Measurements from ENCODE around the gene DEFB123. TPM values are rescaled to one million over a fixed set of nuclear protein-coding genes. Genes with fewer than 3 reads are reported as not detected.

DEFB123 gene
- total RNA-seq, 1 donor from 2014 or later = not detected

DNA sequence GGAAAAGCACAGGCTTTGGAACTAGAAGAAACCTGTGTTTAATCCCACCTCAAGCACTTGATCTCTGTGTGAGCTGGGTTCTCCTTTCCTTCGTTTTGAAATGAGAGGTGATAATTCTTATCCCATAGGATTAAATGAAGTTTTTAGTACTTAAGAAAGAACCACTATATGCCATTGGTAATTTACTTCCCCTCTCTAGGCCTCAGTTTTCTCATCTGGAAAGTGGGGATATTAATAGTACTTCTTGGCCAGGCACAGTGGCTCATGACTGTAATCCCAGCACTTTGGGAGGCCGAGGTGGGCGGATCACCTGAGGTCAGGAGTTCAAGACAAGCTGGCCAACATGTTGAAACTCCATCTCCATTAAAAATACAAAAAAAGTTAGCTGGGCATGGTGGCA, 48.7 kb downstream of the DEFB123 start:
- TF ChIP-seq, protein P1, sequence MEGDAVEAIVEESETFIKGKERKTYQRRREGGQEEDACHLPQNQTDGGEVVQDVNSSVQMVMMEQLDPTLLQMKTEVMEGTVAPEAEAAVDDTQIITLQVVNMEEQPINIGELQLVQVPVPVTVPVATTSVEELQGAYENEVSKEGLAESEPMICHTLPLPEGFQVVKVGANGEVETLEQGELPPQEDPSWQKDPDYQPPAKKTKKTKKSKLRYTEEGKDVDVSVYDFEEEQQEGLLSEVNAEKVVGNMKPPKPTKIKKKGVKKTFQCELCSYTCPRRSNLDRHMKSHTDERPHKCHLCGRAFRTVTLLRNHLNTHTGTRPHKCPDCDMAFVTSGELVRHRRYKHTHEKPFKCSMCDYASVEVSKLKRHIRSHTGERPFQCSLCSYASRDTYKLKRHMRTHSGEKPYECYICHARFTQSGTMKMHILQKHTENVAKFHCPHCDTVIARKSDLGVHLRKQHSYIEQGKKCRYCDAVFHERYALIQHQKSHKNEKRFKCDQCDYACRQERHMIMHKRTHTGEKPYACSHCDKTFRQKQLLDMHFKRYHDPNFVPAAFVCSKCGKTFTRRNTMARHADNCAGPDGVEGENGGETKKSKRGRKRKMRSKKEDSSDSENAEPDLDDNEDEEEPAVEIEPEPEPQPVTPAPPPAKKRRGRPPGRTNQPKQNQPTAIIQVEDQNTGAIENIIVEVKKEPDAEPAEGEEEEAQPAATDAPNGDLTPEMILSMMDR (IDR thresholded peaks at IDR 0.05; ENCODE audit: insufficient read depth, low read length, severe bottlenecking) = no peak
- FAIRE-seq = no peak
- DNase-seq (ENCODE audit: low read depth) = no peak
- Histone ChIP-seq H3K4me3 (ENCODE audit: low read depth, low read length) (no peak overlapping the region), H3K27me3 (ENCODE audit: control insufficient read depth, insufficient read depth, low read length) (peaks cover 2% of the 10 kb centered on the region), H3K36me3 (ENCODE audit: control insufficient read depth, insufficient read depth, low read length) (no peaks in the 10 kb centered on the region)

DNA sequence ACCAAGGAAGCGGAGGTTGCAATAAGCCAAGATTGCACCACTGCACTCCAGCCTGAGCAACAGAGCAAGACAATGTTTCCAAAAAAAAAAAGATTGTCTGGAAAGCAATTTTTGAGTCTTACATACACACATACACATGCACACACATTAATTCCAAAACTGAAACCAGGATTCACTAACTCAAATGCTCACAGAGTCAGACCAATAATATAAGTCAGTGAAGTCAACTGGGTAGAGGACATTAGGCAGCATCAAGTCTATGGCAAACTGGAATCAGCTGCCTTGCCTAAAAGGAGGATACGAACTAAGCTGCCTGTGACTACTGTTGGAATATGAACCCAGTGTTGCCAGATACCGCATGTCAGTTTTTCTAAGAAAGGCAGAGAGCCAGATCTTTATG, 50.3 kb downstream of the DEFB123 start:
- no peak for FAIRE-seq
- peaks cover 2% of the 10 kb centered on the region for H3K27me3 ChIP-seq (ENCODE audit: control insufficient read depth, insufficient read depth, low read length)
- no peaks in the 10 kb centered on the region for H3K36me3 ChIP-seq (ENCODE audit: control insufficient read depth, insufficient read depth, low read length)
- DNase-seq (ENCODE audit: low read depth) = no peak
- TF ChIP-seq, protein P1 (IDR thresholded peaks at IDR 0.05; ENCODE audit: insufficient read depth, low read length, severe bottlenecking) = no peak
- H3K4me3 ChIP-seq (ENCODE audit: low read depth, low read length) = no peak overlapping the region

DNA sequence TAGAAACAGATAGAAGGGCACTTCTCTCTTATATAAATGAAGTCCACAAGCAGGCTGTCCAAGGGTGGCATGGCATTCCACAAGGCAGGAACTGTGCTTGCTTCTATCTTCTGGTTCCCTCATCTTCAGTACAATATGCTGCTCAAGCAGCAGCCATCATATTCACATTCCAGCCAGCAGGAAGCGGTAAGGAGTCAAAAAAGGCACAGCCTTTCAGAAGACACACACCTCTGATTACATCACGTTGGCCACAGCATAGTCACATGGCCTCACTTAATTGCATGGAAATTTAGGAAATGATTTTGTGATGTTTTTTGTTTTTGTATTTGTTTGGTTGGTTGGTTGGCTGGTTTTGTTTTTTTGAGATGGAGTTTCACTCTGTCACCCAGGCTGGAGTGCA, 53.7 kb downstream of the DEFB123 start:
- DNase-seq (ENCODE audit: low read depth) = peak; percentile 65
- Histone ChIP-seq H3K27me3 (ENCODE audit: control insufficient read depth, insufficient read depth, low read length) (peaks cover 3% of the 10 kb centered on the region), H3K4me3 (ENCODE audit: low read depth, low read length) (no peak overlapping the region), H3K36me3 (ENCODE audit: control insufficient read depth, insufficient read depth, low read length) (no peaks in the 10 kb centered on the region)
- no peak for FAIRE-seq
- TF ChIP-seq, protein P1 (IDR thresholded peaks at IDR 0.05; ENCODE audit: insufficient read depth, low read length, severe bottlenecking) = peak; percentile 48

DNA sequence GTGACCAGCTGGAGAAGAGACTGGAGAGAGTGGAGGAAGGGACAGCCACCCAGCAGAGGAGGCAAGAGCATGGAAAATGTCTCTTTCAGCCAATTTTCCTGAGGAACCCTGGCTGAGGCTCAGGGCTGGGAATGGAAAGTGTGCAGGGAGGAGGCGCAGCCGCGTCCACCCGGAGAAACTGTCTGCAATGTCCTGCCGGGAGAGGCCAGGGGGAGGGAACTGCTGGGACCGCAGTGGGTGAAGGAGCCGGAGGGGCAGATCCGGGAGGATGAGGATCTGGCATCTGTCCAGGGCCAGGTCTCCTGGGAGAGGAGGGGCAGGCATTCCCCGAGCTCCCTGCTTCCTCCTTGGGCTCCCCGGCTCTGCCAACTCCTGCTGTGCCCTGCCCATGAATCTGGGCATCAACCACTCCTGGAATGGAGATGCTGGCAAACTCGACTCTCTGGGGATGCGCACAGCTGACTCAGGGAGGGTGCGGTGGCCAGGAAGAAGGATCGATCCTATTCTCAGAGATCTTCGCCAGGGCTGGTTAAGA, 56.4 kb downstream of the DEFB123 start:
- FAIRE-seq (no peak), DNase-seq (ENCODE audit: low read depth) (no peak)
- TF ChIP-seq, protein P1 (IDR thresholded peaks at IDR 0.05; ENCODE audit: insufficient read depth, low read length, severe bottlenecking) = no peak
- Histone ChIP-seq H3K36me3 (ENCODE audit: control insufficient read depth, insufficient read depth, low read length) (no peaks in the 10 kb centered on the region), H3K4me3 (ENCODE audit: low read depth, low read length) (no peak overlapping the region), H3K27me3 (ENCODE audit: control insufficient read depth, insufficient read depth, low read length) (peaks cover 3% of the 10 kb centered on the region)

DNA sequence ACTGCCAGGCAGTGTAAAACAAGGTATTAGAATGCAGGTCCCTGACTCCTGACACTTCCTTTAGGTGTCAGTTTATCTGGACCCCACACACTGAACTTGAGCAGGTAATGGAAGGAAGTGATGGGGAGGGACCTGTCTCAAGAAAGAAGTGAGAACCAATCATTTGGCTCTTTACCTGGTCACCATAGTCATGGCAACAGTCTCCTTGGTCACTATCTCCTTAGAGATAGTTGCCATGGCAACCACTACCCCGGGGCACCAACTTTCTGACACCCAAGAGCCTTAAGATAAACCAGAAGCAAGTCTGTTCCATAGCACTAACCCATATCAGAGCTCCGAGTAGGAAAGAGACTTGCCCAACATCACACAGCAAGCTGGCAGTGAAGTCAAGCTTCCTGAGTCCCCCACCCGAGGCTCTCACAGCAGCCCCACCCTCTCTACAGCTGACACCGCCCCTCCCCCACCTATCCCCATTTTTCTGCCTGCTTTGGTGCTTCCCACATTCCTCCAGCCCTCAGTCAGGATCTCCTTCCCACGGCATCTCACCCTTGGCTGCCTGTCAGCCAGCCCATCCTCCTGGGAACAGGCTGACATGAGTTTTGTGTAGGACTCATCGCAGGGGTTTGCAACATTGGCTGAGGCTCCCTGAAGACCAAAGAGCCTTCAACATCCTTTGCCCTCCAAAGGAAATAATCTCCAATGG, 57.6 kb downstream of the DEFB123 start:
- Histone ChIP-seq H3K36me3 (ENCODE audit: control insufficient read depth, insufficient read depth, low read length) (no peaks in the 10 kb centered on the region), H3K27me3 (ENCODE audit: control insufficient read depth, insufficient read depth, low read length) (peaks cover 3% of the 10 kb centered on the region), H3K4me3 (ENCODE audit: low read depth, low read length) (no peak overlapping the region)
- no peak for FAIRE-seq
- TF ChIP-seq, protein P1 (IDR thresholded peaks at IDR 0.05; ENCODE audit: insufficient read depth, low read length, severe bottlenecking) = no peak
- no peak for DNase-seq (ENCODE audit: low read depth)

Other genes starting within 250 kb of the DEFB123 start
- not detected in 2 replicates for gene DEFB115, start 183.0 kb upstream of the DEFB123 start, total RNA-seq
- gene DEFB116, start 132.0 kb upstream of the DEFB123 start, total RNA-seq = not detected in 2 replicates
- gene DEFB118, start 72.0 kb upstream of the DEFB123 start, total RNA-seq = not detected in 2 replicates
- gene DEFB119, start 50.0 kb upstream of the DEFB123 start, total RNA-seq = not detected in 2 replicates
- not detected in 2 replicates for gene DEFB121, start 34.4 kb upstream of the DEFB123 start, total RNA-seq
- gene DEFB124, start 34.5 kb downstream of the DEFB123 start, total RNA-seq = not detected in 2 replicates
- gene REM1, start 34.7 kb downstream of the DEFB123 start, total RNA-seq = not detected in 2 replicates
- 46.9 and 52.9 TPM in 2 replicates for gene HM13, start 73.8 kb downstream of the DEFB123 start, total RNA-seq
- 426 and 930 TPM in 2 replicates for gene ID1, start 164.7 kb downstream of the DEFB123 start, total RNA-seq
- gene COX4I2, start 197.3 kb downstream of the DEFB123 start, total RNA-seq = not detected in 2 replicates

Data from bronchial epithelial cell (primary cell).